GM18526 (cell line): ENCODE measurements around the gene NUF2.

Experiments used
- POLR2A ChIP-seq: IDR thresholded peaks from 3 replicates; pipeline ENCODE4 v1.6.1; 2011; ENCODE audit not compliant: insufficient read length; ENCODE audit errors: extremely low read depth

NUF2 gene

GRCh38 chr1:163387146-163387545, 65.4 kb downstream of the NUF2 start:
- no peak for TF ChIP-seq POLR2A

- no peak for TF ChIP-seq POLR2A
These were observed 67.2 kb downstream of the NUF2 start for GRCh38 chr1:163388970-163389369.

GRCh38 chr1:163395790-163396189, 74.0 kb downstream of the NUF2 start:
- no peak for TF ChIP-seq POLR2A

GRCh38 chr1:163397451-163398200, 75.9 kb downstream of the NUF2 start:
- no peak for TF ChIP-seq POLR2A

GRCh38 chr1:163399001-163399400, 77.2 kb downstream of the NUF2 start:
- no peak for TF ChIP-seq POLR2A

GRCh38 chr1:163399976-163400601, 78.3 kb downstream of the NUF2 start:
- no peak for TF ChIP-seq POLR2A

GRCh38 chr1:163401211-163401610, 79.5 kb downstream of the NUF2 start:
- no peak for TF ChIP-seq POLR2A
